Calu3 (cell line): Measurements from ENCODE around the gene CYP27C1. TPM values are rescaled to one million over a fixed set of nuclear protein-coding genes. Genes with fewer than 3 reads are reported as not detected.

Experiments
- BruUV-seq: library from RNA; stranded (reverse); fragments of 400-500 nt; replicated peaks from 2 replicates; lab custom pipeline; 2021; lab: Mats Ljungman, UMichigan
- CTCF ChIA-PET: fragments of 300-600 bp; sonication (Branson Sonifier 250); formaldehyde crosslinking; loops from one replicate; lab custom pipeline; 2022; ENCODE audit warnings: antibody characterized with exemption; lab: Charles Lee
- DNase-seq: peaks from one replicate; pipeline ENCODE4 v3.0.0; 2022
- H3K27ac Mint-ChIP-seq: one replicate; pipeline ENCODE4 v1.8.0; 2022; ENCODE audit warnings: mixed read lengths; ENCODE audit not compliant: unreplicated experiment
- H3K27me3 Mint-ChIP-seq: one replicate; pipeline ENCODE4 v1.8.0; 2022; ENCODE audit warnings: mixed read lengths; ENCODE audit not compliant: unreplicated experiment
- H3K36me3 Mint-ChIP-seq: one replicate; pipeline ENCODE4 v1.8.0; 2022; ENCODE audit warnings: mild to moderate bottlenecking, moderate library complexity, mixed read lengths; ENCODE audit not compliant: insufficient read depth, unreplicated experiment
- H3K4me1 Mint-ChIP-seq: one replicate; pipeline ENCODE4 v1.8.0; 2022; ENCODE audit warnings: mild to moderate bottlenecking, low read depth, mixed read lengths; ENCODE audit not compliant: unreplicated experiment
- H3K4me3 Mint-ChIP-seq: one replicate; pipeline ENCODE4 v1.8.0; 2022; ENCODE audit warnings: mild to moderate bottlenecking, low read depth, moderate library complexity, mixed read lengths; ENCODE audit not compliant: unreplicated experiment
- H3K9me3 Mint-ChIP-seq: one replicate; pipeline ENCODE4 v1.8.0; 2022; ENCODE audit warnings: low read depth, mixed read lengths; ENCODE audit not compliant: unreplicated experiment
- intact Hi-C: fragments of 100-400 bp; cut with micrococcal nuclease; formaldehyde crosslinking; loops from one replicate; pipeline ENCODE4 v1.10.0; 2022; ENCODE audit not compliant: unreplicated experiment
- total RNA-seq: library from RNA; stranded (reverse); gene quantifications from 2 replicates; pipeline ENCODE4 v1.2.3, GENCODE V29; 2022
- TF ChIP-seq, protein P1 (sequence below): fragments of 200-600 bp; IDR thresholded peaks from one replicate; pipeline ENCODE4 v1.8.0; 2022; ENCODE audit warnings: antibody characterized with exemption; ENCODE audit not compliant: unreplicated experiment

The CYP27C1 gene
- total RNA-seq, 1 experiment from 2014 or later: 0.07 TPM

DNA sequence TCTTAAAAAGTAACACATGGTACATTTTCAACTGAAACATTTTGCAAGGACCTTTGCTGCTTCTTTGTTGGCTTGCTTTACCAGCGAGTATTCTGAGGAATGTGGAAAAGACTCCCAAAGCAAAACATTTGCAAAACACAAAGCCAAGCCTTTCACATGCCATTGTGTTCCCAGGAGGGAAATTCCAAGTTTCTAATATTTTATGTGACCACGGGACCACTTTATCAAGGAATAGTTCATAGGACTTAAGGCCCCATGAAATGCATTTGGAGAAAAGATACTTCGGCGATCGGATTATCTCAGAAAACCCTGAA, 26.2 kb downstream of the CYP27C1 start:
- Mint-ChIP-seq H3K9me3 (peaks cover 3% of the 10 kb centered on the region), H3K4me3 (no peak overlapping the region), H3K27ac (no peak overlapping the region), H3K36me3 (peaks cover 7% of the 10 kb centered on the region), H3K4me1 (peaks cover 8% of the 10 kb centered on the region), H3K27me3 (peaks cover 39% of the 10 kb centered on the region)
- TF ChIP-seq, protein P1, sequence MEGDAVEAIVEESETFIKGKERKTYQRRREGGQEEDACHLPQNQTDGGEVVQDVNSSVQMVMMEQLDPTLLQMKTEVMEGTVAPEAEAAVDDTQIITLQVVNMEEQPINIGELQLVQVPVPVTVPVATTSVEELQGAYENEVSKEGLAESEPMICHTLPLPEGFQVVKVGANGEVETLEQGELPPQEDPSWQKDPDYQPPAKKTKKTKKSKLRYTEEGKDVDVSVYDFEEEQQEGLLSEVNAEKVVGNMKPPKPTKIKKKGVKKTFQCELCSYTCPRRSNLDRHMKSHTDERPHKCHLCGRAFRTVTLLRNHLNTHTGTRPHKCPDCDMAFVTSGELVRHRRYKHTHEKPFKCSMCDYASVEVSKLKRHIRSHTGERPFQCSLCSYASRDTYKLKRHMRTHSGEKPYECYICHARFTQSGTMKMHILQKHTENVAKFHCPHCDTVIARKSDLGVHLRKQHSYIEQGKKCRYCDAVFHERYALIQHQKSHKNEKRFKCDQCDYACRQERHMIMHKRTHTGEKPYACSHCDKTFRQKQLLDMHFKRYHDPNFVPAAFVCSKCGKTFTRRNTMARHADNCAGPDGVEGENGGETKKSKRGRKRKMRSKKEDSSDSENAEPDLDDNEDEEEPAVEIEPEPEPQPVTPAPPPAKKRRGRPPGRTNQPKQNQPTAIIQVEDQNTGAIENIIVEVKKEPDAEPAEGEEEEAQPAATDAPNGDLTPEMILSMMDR: no peak
- DNase-seq: no peak
- no TSS peak for BruUV-seq
- intact Hi-C loops: no loop called here
- CTCF ChIA-PET: no interaction called here

DNA sequence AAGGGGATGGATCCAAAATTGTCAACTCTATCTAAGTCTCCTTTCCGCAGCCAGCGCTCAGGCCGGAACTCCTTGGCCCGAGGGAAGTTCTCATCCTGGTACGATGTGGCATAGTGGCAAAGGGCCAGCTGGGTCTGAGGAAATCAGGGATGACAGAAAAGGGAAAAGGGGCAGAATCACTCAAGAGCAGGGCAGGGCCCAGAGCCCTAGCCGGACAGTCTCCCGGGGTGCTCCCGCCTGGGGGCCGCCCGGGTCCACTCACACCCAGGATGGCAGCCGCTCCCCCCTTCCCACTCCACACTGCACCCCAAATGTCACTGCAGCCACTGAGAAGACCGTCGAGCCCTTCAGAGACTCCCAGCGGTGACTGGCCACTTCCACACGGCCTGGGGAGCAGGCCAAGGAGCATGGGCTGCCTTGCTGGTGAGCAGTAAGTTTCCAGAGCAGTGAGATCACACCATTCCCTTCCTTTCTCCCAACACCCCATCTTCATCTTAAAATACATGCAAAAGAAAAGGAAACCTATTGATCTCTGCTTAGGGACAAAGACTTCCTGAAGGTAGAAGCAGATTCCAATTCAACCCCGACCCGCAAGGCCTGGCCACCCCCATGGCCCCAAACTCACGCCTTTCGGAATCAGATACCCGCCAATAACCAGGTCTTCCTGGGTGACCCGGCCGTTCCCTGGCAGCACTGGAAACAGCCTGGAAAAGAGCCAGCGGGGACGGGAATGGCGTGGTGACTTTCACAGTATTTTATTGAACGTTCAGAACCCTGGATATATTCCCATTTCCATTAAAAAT, 26.7 kb downstream of the CYP27C1 start:
- H3K36me3 Mint-ChIP-seq: peaks cover 7% of the 10 kb centered on the region
- peaks cover 3% of the 10 kb centered on the region for H3K9me3 Mint-ChIP-seq
- TF ChIP-seq, protein P1: no peak
- H3K27ac Mint-ChIP-seq: no peak overlapping the region
- CTCF ChIA-PET: no interaction called here
- H3K27me3 Mint-ChIP-seq: peaks cover 45% of the 10 kb centered on the region
- no TSS peak for BruUV-seq
- no peak for DNase-seq
- no peak overlapping the region for H3K4me3 Mint-ChIP-seq
- peaks cover 8% of the 10 kb centered on the region for H3K4me1 Mint-ChIP-seq
- intact Hi-C loops: no loop called here

DNA sequence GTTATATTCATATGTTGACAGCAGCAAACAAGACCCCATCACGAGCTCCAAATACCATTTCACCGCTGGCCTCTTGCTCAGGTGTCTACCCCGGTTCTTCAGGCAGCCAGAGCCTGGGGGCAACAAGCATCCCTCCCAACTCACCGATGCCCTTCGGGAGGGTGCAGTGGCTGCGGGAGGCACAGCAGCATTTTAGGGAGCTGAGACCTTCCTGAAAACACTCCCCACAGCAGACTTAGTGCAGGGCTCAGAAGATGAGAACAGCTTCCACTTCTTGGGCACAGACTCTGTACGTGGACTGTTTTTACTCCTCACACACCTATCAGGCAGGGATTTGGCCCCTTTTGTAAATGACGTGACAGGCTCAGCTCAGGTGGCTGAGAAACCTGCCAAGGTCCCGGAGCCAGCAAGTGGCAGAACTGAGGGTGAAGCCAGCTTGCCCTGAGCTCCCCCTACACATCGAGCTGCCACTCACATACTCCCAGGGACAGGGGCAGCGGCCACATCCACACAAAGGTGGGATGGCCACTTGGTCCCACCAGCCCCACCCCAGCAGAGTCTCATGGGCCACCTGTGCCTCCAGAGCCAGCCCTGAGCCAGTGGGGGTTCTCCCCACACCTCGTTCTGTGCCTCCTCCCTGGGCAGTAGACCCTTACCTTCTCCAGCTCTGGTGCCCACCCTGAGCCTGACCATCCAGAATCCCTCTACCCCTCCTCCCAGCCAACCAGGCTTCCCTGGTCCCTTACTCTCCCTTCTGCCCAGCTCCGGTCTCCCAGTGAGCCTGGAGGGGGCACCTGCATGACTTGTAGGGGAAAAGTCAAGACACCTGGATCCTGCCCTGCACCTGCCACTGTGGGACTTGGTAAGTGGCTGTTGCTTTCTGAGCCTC, 28.5 kb downstream of the CYP27C1 start:
- Mint-ChIP-seq H3K36me3 (no peaks in the 10 kb centered on the region), H3K27me3 (peaks cover 56% of the 10 kb centered on the region), H3K4me3 (no peak overlapping the region), H3K9me3 (peaks cover 3% of the 10 kb centered on the region), H3K4me1 (no peaks in the 10 kb centered on the region), H3K27ac (no peak overlapping the region)
- CTCF ChIA-PET: interaction anchor here (0.7 kb wide), 1 partner anchor 78 kb away, joined by 4 read pairs; no protein-coding TSS in a partner anchor
- TF ChIP-seq, protein P1: no peak
- intact Hi-C loops: no loop called here
- no TSS peak for BruUV-seq
- DNase-seq: no peak

DNA sequence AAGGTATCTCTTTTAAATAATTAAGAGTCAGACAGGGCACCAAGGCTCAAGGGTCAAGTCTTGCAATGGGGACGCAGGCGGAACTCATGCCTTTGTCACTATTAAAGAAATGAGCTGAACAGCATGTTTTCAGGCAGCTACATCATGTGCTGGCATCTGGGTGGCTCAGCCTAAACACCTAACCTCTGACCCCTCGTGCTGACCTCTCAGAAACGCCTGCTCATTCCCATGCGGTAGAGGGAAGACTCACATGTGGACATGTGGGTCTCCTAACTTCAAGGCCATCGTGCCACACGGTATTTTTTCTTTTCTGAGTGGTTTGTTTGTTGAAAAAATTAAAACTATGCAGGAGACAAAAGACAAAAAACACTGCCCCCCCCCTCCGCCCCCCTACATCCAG, 31.3 kb downstream of the CYP27C1 start:
- H3K27me3 Mint-ChIP-seq: peaks cover 43% of the 10 kb centered on the region
- intact Hi-C loops: no loop called here
- TF ChIP-seq, protein P1: no peak
- no TSS peak for BruUV-seq
- CTCF ChIA-PET: no interaction called here
- no peak for DNase-seq
- no peak overlapping the region for H3K4me3 Mint-ChIP-seq
- no peaks in the 10 kb centered on the region for H3K36me3 Mint-ChIP-seq
- no peaks in the 10 kb centered on the region for H3K4me1 Mint-ChIP-seq
- H3K9me3 Mint-ChIP-seq: peaks cover 3% of the 10 kb centered on the region
- no peak overlapping the region for H3K27ac Mint-ChIP-seq
